Activated T-cell treated with anti-CD3 and anti-CD28 coated beads, Interleukin-2, amount 50 U/mL, for 72 hours (primary cell): Measurements from ENCODE around the gene MYL7. TPM values are rescaled to one million over a fixed set of nuclear protein-coding genes. Genes with fewer than 3 reads are reported as not detected.

ENCODE experiments used
- ATAC-seq, 2 donors: fragments of 150-1000 bp; cut with Tn5 transposase; replicated peaks in 1 of 2; 2 replicates each; pipeline ENCODE4 v1.10.0; 2021; ENCODE audit warnings: moderate library complexity in 2 of 2, mild to moderate bottlenecking in 1 of 2
- DNase-seq, 2 donors: peaks; one replicate each; pipeline ENCODE4 v3.0.0; 2021 to 2022; ENCODE audit warnings: mixed read lengths in 1 of 2
- H3K27ac Mint-ChIP-seq: one replicate; pipeline ENCODE4 v1.8.0; 2022; ENCODE audit warnings: mild to moderate bottlenecking, moderate library complexity, mixed read lengths
- H3K27me3 Mint-ChIP-seq: one replicate; pipeline ENCODE4 v1.8.0; 2022; ENCODE audit warnings: low read depth, mixed read lengths
- H3K36me3 Mint-ChIP-seq, 2 donors: one replicate each; pipeline ENCODE4 v1.8.0; 2022; ENCODE audit warnings: mixed read lengths in 2 of 2, mild to moderate bottlenecking in 1 of 2; ENCODE audit not compliant: insufficient read depth in 2 of 2
- H3K4me1 Mint-ChIP-seq: one replicate; pipeline ENCODE4 v1.8.0; 2022; ENCODE audit warnings: low read depth, mixed read lengths
- H3K4me3 Mint-ChIP-seq, 2 donors: one replicate each; pipeline ENCODE4 v1.8.0; 2022; ENCODE audit warnings: mild to moderate bottlenecking in 2 of 2, mixed read lengths in 2 of 2, moderate library complexity in 2 of 2
- H3K9me3 Mint-ChIP-seq, 2 donors: one replicate each; pipeline ENCODE4 v1.8.0; 2022; ENCODE audit warnings: mixed read lengths in 2 of 2
- total RNA-seq, 2 donors: library from RNA; stranded (reverse); gene quantifications; one replicate each; pipeline ENCODE4 v1.2.3, GENCODE V29; 2022

MYL7 gene
- total RNA-seq, 2 donors from 2014 or later, result not detected

GRCh38 chr7:44143646-44144250, 2.6 kb upstream of the MYL7 start:
- Mint-ChIP-seq H3K9me3 (no peaks in the 10 kb centered on the region), H3K27ac (no peak overlapping the region), H3K4me1 (peaks cover 14% of the 10 kb centered on the region), H3K36me3 (no peaks in the 10 kb centered on the region), H3K4me3 (no peak overlapping the region), H3K27me3 (peaks cover 7% of the 10 kb centered on the region)
- ATAC-seq (no peak), DNase-seq (no peak)

GRCh38 chr7:44142028-44142427, 896 bp upstream of the MYL7 start:
- Mint-ChIP-seq H3K27ac (no peak overlapping the region), H3K4me3 (no peak overlapping the region), H3K4me1 (peaks cover 20% of the 10 kb centered on the region), H3K36me3 (no peaks in the 10 kb centered on the region), H3K27me3 (peaks cover 7% of the 10 kb centered on the region), H3K9me3 (no peaks in the 10 kb centered on the region)
- ATAC-seq (no peak), DNase-seq (no peak)

GRCh38 chr7:44140341-44140740, 791 bp downstream of the MYL7 start:
- Mint-ChIP-seq H3K36me3 (no peaks in the 10 kb centered on the region), H3K27me3 (peaks cover 5% of the 10 kb centered on the region), H3K9me3 (no peaks in the 10 kb centered on the region), H3K4me1 (peaks cover 10% of the 10 kb centered on the region), H3K27ac (no peak overlapping the region), H3K4me3 (no peak overlapping the region)
- ATAC-seq (no peak), DNase-seq (no peak)

- Mint-ChIP-seq H3K36me3 (no peaks in the 10 kb centered on the region), H3K27me3 (no peaks in the 10 kb centered on the region), H3K4me3 (no peak overlapping the region), H3K4me1 (peaks cover 5% of the 10 kb centered on the region), H3K27ac (no peak overlapping the region), H3K9me3 (no peaks in the 10 kb centered on the region)
- DNase-seq (no peak), ATAC-seq (no peak)
These were observed 1.7 kb downstream of the MYL7 start for GRCh38 chr7:44139311-44140010.

GRCh38 chr7:44138698-44139097, 2.4 kb downstream of the MYL7 start:
- Mint-ChIP-seq H3K9me3 (no peaks in the 10 kb centered on the region), H3K4me1 (peaks cover 5% of the 10 kb centered on the region), H3K4me3 (no peak overlapping the region), H3K36me3 (no peaks in the 10 kb centered on the region), H3K27ac (no peak overlapping the region), H3K27me3 (no peaks in the 10 kb centered on the region)
- DNase-seq, result no peak
- no peak for ATAC-seq

- no peak for ATAC-seq
- Mint-ChIP-seq H3K36me3 (no peaks in the 10 kb centered on the region), H3K27me3 (no peaks in the 10 kb centered on the region), H3K4me1 (peaks cover 5% of the 10 kb centered on the region), H3K4me3 (no peak overlapping the region), H3K27ac (no peak overlapping the region), H3K9me3 (no peaks in the 10 kb centered on the region)
- DNase-seq, result no peak
These were observed 4.4 kb downstream of the MYL7 start for GRCh38 chr7:44136731-44137130.

GRCh38 chr7:44134943-44135628, 6.0 kb downstream of the MYL7 start:
- H3K36me3 Mint-ChIP-seq, result no peaks in the 10 kb centered on the region
- no peak overlapping the region for H3K4me3 Mint-ChIP-seq
- no peaks in the 10 kb centered on the region for H3K27me3 Mint-ChIP-seq
- no peaks in the 10 kb centered on the region for H3K9me3 Mint-ChIP-seq
- DNase-seq (no peak), ATAC-seq (no peak)
- no peak overlapping the region for H3K27ac Mint-ChIP-seq
- peaks cover 5% of the 10 kb centered on the region for H3K4me1 Mint-ChIP-seq

GRCh38 chr7:44133295-44133694, 7.8 kb downstream of the MYL7 start:
- DNase-seq (no peak), ATAC-seq (no peak)
- Mint-ChIP-seq H3K4me1 (peaks cover 5% of the 10 kb centered on the region), H3K27ac (no peak overlapping the region), H3K36me3 (no peaks in the 10 kb centered on the region), H3K9me3 (no peaks in the 10 kb centered on the region), H3K27me3 (no peaks in the 10 kb centered on the region), H3K4me3 (no peak overlapping the region)

GRCh38 chr7:44132039-44132438, 9.1 kb downstream of the MYL7 start:
- H3K27ac Mint-ChIP-seq, result no peak overlapping the region

GRCh38 chr7:44131173-44132029, 9.7 kb downstream of the MYL7 start:
- H3K27me3 Mint-ChIP-seq, result no peaks in the 10 kb centered on the region
- no peaks in the 10 kb centered on the region for H3K9me3 Mint-ChIP-seq
- H3K36me3 Mint-ChIP-seq, result peaks cover 0 to 2% of the 10 kb centered on the region in 2 donors
- no peak overlapping the region for H3K4me3 Mint-ChIP-seq
- no peaks in the 10 kb centered on the region for H3K4me1 Mint-ChIP-seq
- DNase-seq, result no peak
- peak; percentile 50 to 53 for ATAC-seq
- no peak overlapping the region for H3K27ac Mint-ChIP-seq

More at GRCh38 chr7:44132039-44132438, 9.1 kb downstream of the MYL7 start:
- Mint-ChIP-seq H3K27me3 (no peaks in the 10 kb centered on the region), H3K4me3 (no peak overlapping the region), H3K36me3 (peaks cover 0 to 2% of the 10 kb centered on the region in 2 donors), H3K4me1 (no peaks in the 10 kb centered on the region), H3K9me3 (no peaks in the 10 kb centered on the region)
- ATAC-seq, result no peak
- no peak for DNase-seq

- no peaks in the 10 kb centered on the region for H3K27me3 Mint-ChIP-seq
- ATAC-seq (no peak), DNase-seq (no peak)
- peaks cover 5% of the 10 kb centered on the region for H3K4me1 Mint-ChIP-seq
- H3K4me3 Mint-ChIP-seq, result no peak overlapping the region
- H3K27ac Mint-ChIP-seq, result no peak overlapping the region
- H3K36me3 Mint-ChIP-seq, result peaks cover 0 to 2% of the 10 kb centered on the region in 2 donors
- H3K9me3 Mint-ChIP-seq, result no peaks in the 10 kb centered on the region
These were observed 12.2 kb downstream of the MYL7 start for GRCh38 chr7:44128721-44129582.

- Mint-ChIP-seq H3K27ac (no peak overlapping the region), H3K27me3 (no peaks in the 10 kb centered on the region), H3K36me3 (peaks cover 0 to 8% of the 10 kb centered on the region in 2 donors), H3K4me1 (peaks cover 15% of the 10 kb centered on the region), H3K4me3 (no peak overlapping the region), H3K9me3 (no peaks in the 10 kb centered on the region)
- DNase-seq (no peak), ATAC-seq (no peak)
These were observed 14.0 kb downstream of the MYL7 start for GRCh38 chr7:44127161-44127560.
